ENCODE results near the gene RNF115. TPM values are rescaled to one million over a fixed set of nuclear protein-coding genes. Genes with fewer than 3 reads are reported as not detected.
A peak's percentile ranks its signal among the peaks of the same experiment; 100 is the strongest.

The RNF115 gene
- total RNA-seq, 1 experiment from 2014 or later: 15.2 TPM

DNA sequence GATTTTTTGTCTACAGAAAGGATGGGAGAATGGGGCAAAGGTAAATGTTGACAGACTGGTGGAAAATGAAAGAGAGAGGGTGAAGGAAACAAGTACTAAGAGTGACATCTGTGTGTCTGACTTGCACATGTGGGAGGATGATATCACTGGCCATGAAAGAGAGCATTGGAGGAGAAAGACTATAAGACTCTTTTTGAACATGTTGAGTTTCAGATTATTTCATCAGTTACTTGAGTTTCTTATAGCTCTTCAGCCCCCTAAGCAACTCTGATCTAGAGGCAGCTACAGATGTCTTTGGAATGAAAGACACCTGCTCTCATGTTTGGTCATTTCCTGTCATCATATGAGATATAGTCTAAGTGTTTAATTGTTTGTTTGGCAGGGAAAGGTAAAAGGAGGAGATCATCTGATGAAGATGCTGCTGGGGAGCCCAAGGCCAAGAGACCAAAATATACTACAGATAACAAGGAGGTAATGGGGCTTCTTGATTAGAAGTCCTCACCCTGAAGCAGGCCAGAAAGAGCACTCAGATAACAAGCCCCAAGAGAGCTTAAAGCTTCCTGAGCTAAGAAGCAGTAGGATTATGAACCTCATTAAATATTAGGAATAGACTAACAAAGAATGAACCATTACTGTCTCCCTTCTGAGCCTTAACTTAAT, 4.6 kb upstream of the RNF115 start:
- no peak overlapping the region for H2AFZ ChIP-seq (ENCODE audit: low read length)
- POLR2A ChIA-PET (ENCODE audit: unreplicated experiment): no interaction called here
- no peak overlapping the region for H3K4me3 ChIP-seq (ENCODE audit: low read length)
- no peaks in the 10 kb centered on the region for H3K9me3 ChIP-seq (ENCODE audit: low read length)
- no peak for ATAC-seq
- no peaks in the 10 kb centered on the region for H3K9me2 ChIP-seq (replicated peaks; ENCODE audit: low read length)
- peaks cover 58% of the 10 kb centered on the region for H3K36me3 ChIP-seq (ENCODE audit: low read depth, low read length)
- BruUV-seq (replicated peaks): no TSS peak
- H3K4me1 ChIP-seq (ENCODE audit: insufficient read depth, low read length): peaks cover 13% of the 10 kb centered on the region
- CTCF ChIA-PET: no interaction called here
- H3K9ac ChIP-seq (ENCODE audit: low read length): no peak overlapping the region
- TF ChIP-seq EZH2 (IDR thresholded peaks at IDR 0.05; ENCODE audit: low read length, unreplicated experiment) (no peak), EZH2phosphoT487 (IDR thresholded peaks at IDR 0.05; ENCODE audit: borderline replicate concordance, low read length) (no peak)
- TF ChIP-seq, protein P1, sequence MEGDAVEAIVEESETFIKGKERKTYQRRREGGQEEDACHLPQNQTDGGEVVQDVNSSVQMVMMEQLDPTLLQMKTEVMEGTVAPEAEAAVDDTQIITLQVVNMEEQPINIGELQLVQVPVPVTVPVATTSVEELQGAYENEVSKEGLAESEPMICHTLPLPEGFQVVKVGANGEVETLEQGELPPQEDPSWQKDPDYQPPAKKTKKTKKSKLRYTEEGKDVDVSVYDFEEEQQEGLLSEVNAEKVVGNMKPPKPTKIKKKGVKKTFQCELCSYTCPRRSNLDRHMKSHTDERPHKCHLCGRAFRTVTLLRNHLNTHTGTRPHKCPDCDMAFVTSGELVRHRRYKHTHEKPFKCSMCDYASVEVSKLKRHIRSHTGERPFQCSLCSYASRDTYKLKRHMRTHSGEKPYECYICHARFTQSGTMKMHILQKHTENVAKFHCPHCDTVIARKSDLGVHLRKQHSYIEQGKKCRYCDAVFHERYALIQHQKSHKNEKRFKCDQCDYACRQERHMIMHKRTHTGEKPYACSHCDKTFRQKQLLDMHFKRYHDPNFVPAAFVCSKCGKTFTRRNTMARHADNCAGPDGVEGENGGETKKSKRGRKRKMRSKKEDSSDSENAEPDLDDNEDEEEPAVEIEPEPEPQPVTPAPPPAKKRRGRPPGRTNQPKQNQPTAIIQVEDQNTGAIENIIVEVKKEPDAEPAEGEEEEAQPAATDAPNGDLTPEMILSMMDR (conservative IDR thresholded peaks at IDR 0.05; ENCODE audit: low read depth, low read length): no peak
- DNase-seq: no peak
- H3F3A ChIP-seq (ENCODE audit: low read length, unreplicated experiment): no peaks in the 10 kb centered on the region
- H4K20me1 ChIP-seq (ENCODE audit: low read length): no peaks in the 10 kb centered on the region
- H3K4me2 ChIP-seq (ENCODE audit: low read length): no peak overlapping the region
- peaks cover 33% of the 10 kb centered on the region for H3K79me2 ChIP-seq (ENCODE audit: low read length)
- H3K27me3 ChIP-seq (ENCODE audit: low read length): no peaks in the 10 kb centered on the region
- no peak overlapping the region for H3K27ac ChIP-seq (ENCODE audit: low read length)
- intact Hi-C loops (cut with micrococcal nuclease): no loop called here

DNA sequence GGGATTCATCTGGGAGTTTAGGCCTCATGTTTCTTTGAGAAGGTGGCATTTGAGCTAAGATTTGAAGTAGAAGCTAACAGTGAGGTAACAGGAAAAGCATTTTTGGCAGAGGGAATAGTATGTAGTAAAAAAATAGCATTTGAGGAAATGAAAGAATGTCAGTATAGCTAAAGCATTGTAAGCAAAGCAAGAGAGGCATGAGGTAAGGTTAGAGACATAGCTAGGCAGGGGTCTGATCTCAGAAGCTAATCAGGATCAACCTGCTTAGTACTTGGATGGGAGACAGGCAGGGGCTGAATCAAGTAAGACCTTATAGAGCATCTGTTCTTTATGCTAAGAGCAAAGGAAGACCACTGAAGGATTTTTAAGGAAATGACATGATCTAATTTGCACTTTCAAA, 4.1 kb upstream of the RNF115 start:
- peaks cover 13% of the 10 kb centered on the region for H3K4me1 ChIP-seq (ENCODE audit: insufficient read depth, low read length)
- H2AFZ ChIP-seq (ENCODE audit: low read length): no peak overlapping the region
- intact Hi-C loops (cut with micrococcal nuclease): no loop called here
- no peaks in the 10 kb centered on the region for H4K20me1 ChIP-seq (ENCODE audit: low read length)
- no peaks in the 10 kb centered on the region for H3K27me3 ChIP-seq (ENCODE audit: low read length)
- TF ChIP-seq EZH2 (IDR thresholded peaks at IDR 0.05; ENCODE audit: low read length, unreplicated experiment) (no peak), EZH2phosphoT487 (IDR thresholded peaks at IDR 0.05; ENCODE audit: borderline replicate concordance, low read length) (no peak)
- TF ChIP-seq, protein P1 (conservative IDR thresholded peaks at IDR 0.05; ENCODE audit: low read depth, low read length): no peak
- no peaks in the 10 kb centered on the region for H3K9me2 ChIP-seq (replicated peaks; ENCODE audit: low read length)
- POLR2A ChIA-PET (ENCODE audit: unreplicated experiment): no interaction called here
- no peaks in the 10 kb centered on the region for H3F3A ChIP-seq (ENCODE audit: low read length, unreplicated experiment)
- DNase-seq (no peak), ATAC-seq (no peak)
- no peak overlapping the region for H3K9ac ChIP-seq (ENCODE audit: low read length)
- BruUV-seq (replicated peaks): no TSS peak
- H3K9me3 ChIP-seq (ENCODE audit: low read length): no peaks in the 10 kb centered on the region
- no peak overlapping the region for H3K4me3 ChIP-seq (ENCODE audit: low read length)
- H3K27ac ChIP-seq (ENCODE audit: low read length): no peak overlapping the region
- peaks cover 53% of the 10 kb centered on the region for H3K36me3 ChIP-seq (ENCODE audit: low read depth, low read length)
- no peak overlapping the region for H3K4me2 ChIP-seq (ENCODE audit: low read length)
- peaks cover 33% of the 10 kb centered on the region for H3K79me2 ChIP-seq (ENCODE audit: low read length)
- CTCF ChIA-PET: no interaction called here

DNA sequence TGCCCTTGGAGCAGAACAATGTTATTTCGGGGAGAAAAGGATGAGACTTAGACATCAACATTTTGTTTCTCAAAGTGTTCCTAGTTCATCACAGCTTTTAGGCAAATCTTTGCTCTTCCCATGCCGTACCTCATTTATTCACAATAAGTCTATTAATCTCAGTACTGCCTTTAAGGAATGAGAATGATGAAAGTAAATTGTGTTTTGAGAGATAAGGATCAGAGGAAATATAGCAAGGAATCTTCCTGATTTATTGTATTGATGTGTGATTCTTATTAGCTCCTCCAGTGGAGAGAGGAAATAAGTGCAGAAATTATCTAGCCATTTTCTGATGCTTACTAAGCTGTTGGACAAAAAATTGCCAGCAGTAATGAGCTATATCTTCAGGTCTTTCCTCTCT, 2.1 kb upstream of the RNF115 start:
- peaks cover 13% of the 10 kb centered on the region for H3K4me1 ChIP-seq (ENCODE audit: insufficient read depth, low read length)
- H4K20me1 ChIP-seq (ENCODE audit: low read length): no peaks in the 10 kb centered on the region
- no peak for TF ChIP-seq EZH2 (IDR thresholded peaks at IDR 0.05; ENCODE audit: low read length, unreplicated experiment)
- TF ChIP-seq, protein P1 (conservative IDR thresholded peaks at IDR 0.05; ENCODE audit: low read depth, low read length): peak; percentile 49
- no peak for ATAC-seq
- intact Hi-C loops (cut with micrococcal nuclease): no loop called here
- peaks cover 42% of the 10 kb centered on the region for H3K79me2 ChIP-seq (ENCODE audit: low read length)
- peak overlapping the region; percentile 82 for H3K4me3 ChIP-seq (ENCODE audit: low read length)
- peak; percentile 30 for DNase-seq
- no peaks in the 10 kb centered on the region for H3K9me3 ChIP-seq (ENCODE audit: low read length)
- no peak overlapping the region for H3K27ac ChIP-seq (ENCODE audit: low read length)
- CTCF ChIA-PET: interaction anchor here (0.6 kb wide), 1 partner anchor 19 kb away, joined by 5 read pairs; no protein-coding TSS in a partner anchor
- H3F3A ChIP-seq (ENCODE audit: low read length, unreplicated experiment): no peaks in the 10 kb centered on the region
- H3K4me2 ChIP-seq (ENCODE audit: low read length): peak overlapping the region; percentile 93
- H3K27me3 ChIP-seq (ENCODE audit: low read length): no peaks in the 10 kb centered on the region
- no peaks in the 10 kb centered on the region for H3K9me2 ChIP-seq (replicated peaks; ENCODE audit: low read length)
- no peak overlapping the region for H2AFZ ChIP-seq (ENCODE audit: low read length)
- no peak overlapping the region for H3K9ac ChIP-seq (ENCODE audit: low read length)
- no TSS peak for BruUV-seq (replicated peaks)
- peaks cover 44% of the 10 kb centered on the region for H3K36me3 ChIP-seq (ENCODE audit: low read depth, low read length)
- POLR2A ChIA-PET (ENCODE audit: unreplicated experiment): no interaction called here

Data from PC-3 (cell line).